Heart left ventricle (tissue), 16 donors: ENCODE results near the gene CCDC82. TPM values are rescaled to one million over a fixed set of nuclear protein-coding genes. Genes with fewer than 3 reads are reported as not detected.

Source experiments
- ATAC-seq, 4 donors: fragments of 200-7000 bp; cut with Tn5 transposase; one replicate each; pipeline ENCODE4 v1.9.1; 2020 to 2022; ENCODE audit warnings: moderate library complexity in 4 of 4, mild to moderate bottlenecking in 3 of 4, moderate number of reproducible peaks in 1 of 4
- DNase-seq, 5 donors: peaks; one replicate each; pipeline ENCODE4 v3.0.0-alpha.2; 2020
- H3K27ac ChIP-seq, 12 donors: fragments of 200-600 bp; sonication (generic) in 4 of 12; one replicate each; pipeline versions ENCODE4 v1.5.0 to v1.8.0; 2016 to 2022; ENCODE audit warnings: mild to moderate bottlenecking in 2 of 12
- H3K27me3 ChIP-seq, 9 donors: fragments of 200-600 bp; sonication (generic) in 2 of 9; one replicate each; pipeline versions ENCODE4 v1.5.1 to v1.8.0; 2016 to 2022; ENCODE audit warnings: mild to moderate bottlenecking in 3 of 9
- H3K36me3 ChIP-seq, 9 donors: fragments of 200-600 bp; sonication (generic) in 2 of 9; one replicate each; pipeline versions ENCODE4 v1.5.0 to v1.8.0; 2018 to 2022; ENCODE audit warnings: mild to moderate bottlenecking in 2 of 9
- H3K4me1 ChIP-seq, 12 donors: fragments of 200-600 bp; sonication (generic) in 4 of 12; one replicate each; pipeline versions ENCODE4 v1.5.0 to v1.8.0; 2016 to 2022; ENCODE audit warnings: mild to moderate bottlenecking in 3 of 12
- H3K4me3 ChIP-seq, 12 donors: fragments of 200-600 bp; sonication (generic) in 4 of 12; one replicate each; pipeline versions ENCODE4 v1.5.0 to v1.8.0; 2017 to 2022; ENCODE audit warnings: mild to moderate bottlenecking in 9 of 12, moderate library complexity in 4 of 12
- H3K9me3 ChIP-seq, 12 donors: fragments of 200-600 bp; sonication (generic) in 4 of 12; one replicate each; pipeline versions ENCODE4 v1.5.0 to v1.8.0; 2016 to 2022; ENCODE audit warnings: mild to moderate bottlenecking in 1 of 12
- CTCF ChIP-seq, 12 donors: fragments of 200-600 bp; sonication (generic) in 4 of 12; IDR thresholded peaks; one replicate each; pipeline versions ENCODE4 v1.5.0 to v1.8.0; 2018 to 2022; ENCODE audit warnings: antibody characterized with exemption in 12 of 12, mild to moderate bottlenecking in 5 of 12
- POLR2A ChIP-seq, 2 donors: fragments of 450-650 bp; IDR thresholded peaks; one replicate each; pipeline ENCODE4 v1.6.1; 2017; ENCODE audit warnings: antibody characterized with exemption in 2 of 2, mild to moderate bottlenecking in 2 of 2, moderate library complexity in 2 of 2
- WGBS, 4 donors: extraction: QIAGEN DNeasy Blood & Tissue Kit in 2 of 4; methylation state at CpG; one replicate each; pipeline versions ENCODE4 v1.1.5 to v1.1.7; 2013 to 2018; 5-methylcytosine and 5-hydroxymethylcytosine counted together
- intact Hi-C, 10 donors: fragments of 100-400 bp; cut with DNase I; formaldehyde crosslinking; loops; one replicate each; pipeline versions ENCODE4 v1.11.1 to v1.14.2; 2022
- polyA plus RNA-seq, 2 donors: library from polyadenylated mRNA; stranded (reverse); fragments of 200-250 nt; gene quantifications; one replicate each; pipeline ENCODE4 v1.2.3, GENCODE V29; 2013
- total RNA-seq, 9 donors: library from RNA; depleted of rRNA in 2 of 9; stranded (reverse); fragments of >200 nt in 2 of 9; fragmentation: NEBNext Ultra II Directional in 3 of 9; extraction: Animal tissue kit (Norgen Biotek cat#: 25700) in 3 of 9; gene quantifications; one replicate each; pipeline versions ENCODE4 v1.1.0 to v1.2.4, GENCODE V29; 2016 to 2023
- donor health status: ischemic (EF 13 %, LVEDD 7.1; RV severe dilation, severe dysfunction).
- donor health status: healthy with polysubstance abuse.
- donor health status: DM: no; HTN: yes; CAD: no.
- donor health status: DM: no; HTN: no; CAD: no.
- donor health status: ischemic (EF 25% LVEDD 6.9; RV normal size, moderate dysfunction).
- donor health status: ischemic (EF 25% LVEDD 5.7; RV mildly dilated, moderate dysfunction).
- donor health status: healthy.
- donor health status: DM: yes; HTN: yes; CAD: no.
- donor health status: ischemic (EF 35%, LVEDD 5.7; RV mildly dilated, moderate dysfunction).
- donor health status: nonischemic (EF 11% LVEDD 7.7; RV severe dilation, severe dysfunction).
- donor health status: DM: yes; HTN: yes; CAD: no.
- donor health status: PGD.
- donor health status: ischemic (EF 29% LVEDD 5.4; RV normal size, mild dysfunction).
- donor health status: nonischemic (EF 23%, LVEDD 6.1; RV moderate dilation, normal function).

The CCDC82 gene
- total and polyA plus RNA-seq, 11 donors, result 5.4 to 16.4 (median 14.5) TPM

- Histone ChIP-seq H3K36me3 (peaks cover 0 to under 1% (median 0%) of the 10 kb centered on the region in 9 donors), H3K27me3 (no peaks in the 10 kb centered on the region), H3K4me3 (peak overlapping the region in 10 of 12 donors; percentile 4 to 80 (median 71)), H3K27ac (peak overlapping the region in 11 of 12 donors; percentile 55 to 92 (median 79)), H3K9me3 (no peaks in the 10 kb centered on the region), H3K4me1 (peaks cover 0 to 67% (median 42%) of the 10 kb centered on the region in 12 donors)
- WGBS, 4 donors, result 57 to 73% (median 65%) methylated on average over 4 of the region's 4 CpGs
- ATAC-seq (no peak), DNase-seq (no peak)
- TF ChIP-seq POLR2A (IDR thresholded peaks at IDR 0.05) (no peak), CTCF (IDR thresholded peaks at IDR 0.05) (no peak)
- intact Hi-C loops, result loop anchor here (2.0 to 10.0 kb wide), 19 partner anchors 33 to 506 kb away; partner anchors contain the start of gene MTMR2 (in 1 of the 10)
Observed at GRCh38 chr11:96340555-96340885, 49.2 kb downstream of the CCDC82 start.

GRCh38 chr11:96339706-96340554 lies 49.8 kb downstream of the CCDC82 start:
- Histone ChIP-seq H3K9me3 (no peaks in the 10 kb centered on the region), H3K36me3 (peaks cover 0 to 4% (median 0%) of the 10 kb centered on the region in 9 donors), H3K27ac (peak overlapping the region; percentile 30 to 92 (median 78)), H3K4me1 (peaks cover 0 to 72% (median 42%) of the 10 kb centered on the region in 12 donors), H3K4me3 (peak overlapping the region in 11 of 12 donors; percentile 4 to 80 (median 70)), H3K27me3 (no peaks in the 10 kb centered on the region)
- intact Hi-C loops, result loop anchor here (2.0 to 10.0 kb wide), 22 partner anchors 33 to 505 kb away; partner anchors contain the start of gene MTMR2 (in 1 of the 10)
- peak in 1 of 5 donors; percentile 30 for DNase-seq
- TF ChIP-seq POLR2A (IDR thresholded peaks at IDR 0.05) (no peak), CTCF (IDR thresholded peaks at IDR 0.05) (no peak)
- no peak for ATAC-seq
- WGBS, 4 donors, result 45 to 55% (median 51%) methylated on average over 4 to 7 of the region's 7 CpGs

- no peak for TF ChIP-seq POLR2A (IDR thresholded peaks at IDR 0.05)
- no peak for TF ChIP-seq CTCF (IDR thresholded peaks at IDR 0.05)
- Histone ChIP-seq H3K27me3 (no peaks in the 10 kb centered on the region), H3K36me3 (peaks cover 0 to 4% (median 0%) of the 10 kb centered on the region in 9 donors), H3K27ac (peak overlapping the region; percentile 30 to 92 (median 78)), H3K9me3 (no peaks in the 10 kb centered on the region), H3K4me1 (peaks cover 0 to 72% (median 42%) of the 10 kb centered on the region in 12 donors), H3K4me3 (peak overlapping the region in 11 of 12 donors; percentile 3 to 80 (median 70))
- DNase-seq, result peak in 4 of 5 donors; percentile 40 to 54 (median 46)
- 19 to 35% (median 25%) methylated on average over 13 of the region's 13 CpGs for WGBS, 4 donors
- intact Hi-C loops, result loop anchor here in 2 of 10 donors (10.0 kb wide), 3 partner anchors 64 to 114 kb away; no protein-coding TSS in a partner anchor
- peak in 3 of 4 donors; percentile 30 to 69 (median 64) for ATAC-seq
Observed at GRCh38 chr11:96338910-96339705, 50.6 kb downstream of the CCDC82 start.
